ENCODE data around the gene CENPN. TPM values are rescaled to one million over a fixed set of nuclear protein-coding genes. Genes with fewer than 3 reads are reported as not detected.

CENPN gene
- total and polyA plus RNA-seq, 2 of the 8 experiments (the other 6 are each of a cell fraction or from before 2014, with no cell fraction given) = 32.8 to 67.0 TPM

- Histone ChIP-seq H3K18ac (ENCODE audit: extremely low read depth, low read length) (no peak overlapping the region), H4K20me1 (replicated peaks in 1 of 2; ENCODE audit: control insufficient read depth in 1 of 2, insufficient read depth in 2 of 2, low read length in 2 of 2) (peaks cover 0 to 4% of the 10 kb centered on the region in 2 experiments), H3K23me2 (ENCODE audit: low read depth, low read length) (no peaks in the 10 kb centered on the region), H4K91ac (replicated peaks; ENCODE audit: insufficient read length, low read length) (no peak overlapping the region), H4K8ac (ENCODE audit: extremely low read depth, insufficient read depth, low read length) (no peak overlapping the region), H3K4ac (replicated peaks; ENCODE audit: insufficient read length, low read depth, low read length) (no peak overlapping the region), H2BK20ac (ENCODE audit: low read length) (no peak overlapping the region), H3K14ac (ENCODE audit: insufficient read length) (no peak overlapping the region), H3K23ac (ENCODE audit: insufficient read length) (no peak overlapping the region), H3K27ac (ENCODE audit: low read depth, low read length) (no peak overlapping the region), H2AK5ac (ENCODE audit: low read depth, low read length) (no peak overlapping the region), H3K4me1 (replicated peaks in 1 of 4; ENCODE audit: control insufficient read depth in 3 of 4, insufficient read depth in 4 of 4, low read length in 3 of 4) (no peaks in the 10 kb centered on the region), H2BK15ac (ENCODE audit: low read length) (no peak overlapping the region), H2AFZ (ENCODE audit: low read length) (no peak overlapping the region), H3K79me1 (ENCODE audit: low read depth, low read length) (peaks cover 3% of the 10 kb centered on the region; the same call in 1 of the 2 replicates), H3K9me3 (ENCODE audit: insufficient read depth in 2 of 2, low read depth in 1 of 2, low read length in 1 of 2) (no peaks in the 10 kb centered on the region), H3K4me3 (ENCODE audit: extremely low read depth in 1 of 4, insufficient read depth in 2 of 4, low read depth in 3 of 4, low read length in 4 of 4) (no peak overlapping the region), H3K56ac (replicated peaks; ENCODE audit: insufficient read length, low read depth, low read length) (no peak overlapping the region), H2BK120ac (replicated peaks; ENCODE audit: low read depth, low read length) (no peak overlapping the region), H3K4me2 (ENCODE audit: insufficient read depth in 1 of 2, low read depth in 2 of 2, low read length in 2 of 2) (no peak overlapping the region), H2BK12ac (ENCODE audit: low read depth, low read length) (no peak overlapping the region), H3K9ac (replicated peaks in 1 of 4; ENCODE audit: extremely low read depth in 1 of 4, low read depth in 3 of 4, low read length in 3 of 4) (no peak overlapping the region), H3K36me3 (ENCODE audit: control insufficient read depth in 2 of 4, insufficient read depth in 4 of 4, low read length in 3 of 4) (peaks cover 0 to 7% (median 3%) of the 10 kb centered on the region in 4 experiments; a peak in 2 of 8 replicates), H3K27me3 (replicated peaks in 1 of 4; ENCODE audit: control insufficient read depth in 3 of 4, extremely low read depth in 1 of 4, insufficient read depth in 3 of 4, low read length in 3 of 4) (no peaks in the 10 kb centered on the region), H2BK5ac (ENCODE audit: low read depth, low read length) (no peak overlapping the region), H3K79me2 (ENCODE audit: control insufficient read depth in 1 of 2, insufficient read depth in 2 of 2, low read length in 2 of 2) (no peaks in the 10 kb centered on the region), H4K5ac (ENCODE audit: insufficient read length, low read depth, low read length) (no peak overlapping the region)
- ChIA-PET CTCF (ENCODE audit: partially characterized antibody) (interaction anchor here (0.6 to 1.0 kb wide), 4 partner anchors 9 to 65 kb away, joined by 3 to 5 read pairs (median 3); no protein-coding TSS in a partner anchor), POLR2A (ENCODE audit: partially characterized antibody) (no interaction called here)
- 89% methylated on average over 1 of the region's 1 CpG; no CpG with 5 or more reads in 1 of the 2 experiments for WGBS, 2 experiments (ENCODE audit: extremely low coverage in 1 of 2, insufficient coverage in 1 of 2, insufficient read length in 1 of 2, insufficient replicate concordance in 2 of 2, low coverage in 1 of 2, low lambda C conversion rate in 2 of 2, missing lambda C conversion rate in 1 of 2)
- no peak for FAIRE-seq
- no peak for DNase-seq (ENCODE audit: low read depth in 1 of 2, low spot score in 2 of 2)
- no peak for TF ChIP-seq POLR2A (IDR thresholded peaks at IDR 0.05; ENCODE audit: control extremely low read depth in 1 of 2, low read depth in 2 of 2, low read length in 2 of 2)
- no peak for TF ChIP-seq HDAC6 (IDR thresholded peaks at IDR 0.05; ENCODE audit: low read depth, low read length)
- no peak for TF ChIP-seq BCL11A (IDR thresholded peaks at IDR 0.05; ENCODE audit: low read depth in 2 of 2, low read length in 2 of 2)
- TF ChIP-seq USF2 (IDR thresholded peaks at IDR 0.05; ENCODE audit: low read length) = no peak
- no peak for TF ChIP-seq KDM1A (IDR thresholded peaks at IDR 0.05; ENCODE audit: borderline replicate concordance, low read length)
- TF ChIP-seq CBX8 (IDR thresholded peaks at IDR 0.05; ENCODE audit: borderline replicate concordance, low read depth, low read length) = no peak
- no peak for TF ChIP-seq SP2 (IDR thresholded peaks at IDR 0.05; ENCODE audit: low read length)
- no peak for TF ChIP-seq TBP (IDR thresholded peaks at IDR 0.05; ENCODE audit: low read depth, low read length)
- TF ChIP-seq NRF1 (IDR thresholded peaks at IDR 0.05; ENCODE audit: low read depth, low read length) = no peak
- TF ChIP-seq SIRT6 (IDR thresholded peaks at IDR 0.05; ENCODE audit: low read length) = no peak
- no peak for TF ChIP-seq SUZ12 (IDR thresholded peaks at IDR 0.05; ENCODE audit: low read length)
- TF ChIP-seq CTBP2 (IDR thresholded peaks at IDR 0.05; ENCODE audit: borderline replicate concordance, insufficient read depth, insufficient read length, low read length) = no peak
- TF ChIP-seq KDM4A (IDR thresholded peaks at IDR 0.05; ENCODE audit: low read depth, low read length, severe bottlenecking) = no peak
- no peak for TF ChIP-seq YY1 (IDR thresholded peaks at IDR 0.05; ENCODE audit: low read depth, low read length)
- no peak for TF ChIP-seq SIX5 (IDR thresholded peaks at IDR 0.05; ENCODE audit: low read depth, low read length)
These were observed 30.1 kb upstream of the CENPN start for GRCh38 chr16:80976946-80977345.
